ENCODE results near the gene SORT1. TPM values are rescaled to one million over a fixed set of nuclear protein-coding genes. Genes with fewer than 3 reads are reported as not detected.

Gene SORT1
- polyA plus RNA-seq, 1 donor from 2014 or later: 33.3 TPM

GRCh38 chr1:109292364-109292763, 105.4 kb downstream of the SORT1 start:
- Histone ChIP-seq H4K20me1 (ENCODE audit: insufficient read depth) (no peaks in the 10 kb centered on the region), H3F3A (ENCODE audit: insufficient read depth, low read length, poor library complexity, severe bottlenecking) (no peaks in the 10 kb centered on the region), H3K36me3 (ENCODE audit: insufficient read depth, low read length) (no peaks in the 10 kb centered on the region), H3K27ac (ENCODE audit: low read length) (no peak overlapping the region), H3K79me2 (replicated peaks; ENCODE audit: insufficient read depth, low read length) (no peaks in the 10 kb centered on the region), H3K9me2 (ENCODE audit: insufficient read depth, low read length) (no peaks in the 10 kb centered on the region), H3K27me3 (ENCODE audit: insufficient read depth, low read depth, low read length) (no peaks in the 10 kb centered on the region), H3K4me3 (ENCODE audit: low read length) (no peak overlapping the region), H3K9ac (ENCODE audit: low read length) (no peak overlapping the region), H3K4me2 (ENCODE audit: low read length) (no peak overlapping the region), H2AFZ (ENCODE audit: low read depth, low read length) (no peak overlapping the region), H3K9me3 (ENCODE audit: low read length) (no peaks in the 10 kb centered on the region)
- TF ChIP-seq EP300 (conservative IDR thresholded peaks at IDR 0.05; ENCODE audit: poor library complexity, severe bottlenecking) (no peak), EZH2 (IDR thresholded peaks at IDR 0.05; ENCODE audit: borderline replicate concordance, insufficient read depth, low read length, poor library complexity, severe bottlenecking) (no peak), RAD21 (conservative IDR thresholded peaks at IDR 0.05) (no peak), TAF1 (IDR thresholded peaks at IDR 0.05; ENCODE audit: low read depth) (no peak), POLR2AphosphoS5 (IDR thresholded peaks at IDR 0.05) (no peak)
- TF ChIP-seq, protein P1, sequence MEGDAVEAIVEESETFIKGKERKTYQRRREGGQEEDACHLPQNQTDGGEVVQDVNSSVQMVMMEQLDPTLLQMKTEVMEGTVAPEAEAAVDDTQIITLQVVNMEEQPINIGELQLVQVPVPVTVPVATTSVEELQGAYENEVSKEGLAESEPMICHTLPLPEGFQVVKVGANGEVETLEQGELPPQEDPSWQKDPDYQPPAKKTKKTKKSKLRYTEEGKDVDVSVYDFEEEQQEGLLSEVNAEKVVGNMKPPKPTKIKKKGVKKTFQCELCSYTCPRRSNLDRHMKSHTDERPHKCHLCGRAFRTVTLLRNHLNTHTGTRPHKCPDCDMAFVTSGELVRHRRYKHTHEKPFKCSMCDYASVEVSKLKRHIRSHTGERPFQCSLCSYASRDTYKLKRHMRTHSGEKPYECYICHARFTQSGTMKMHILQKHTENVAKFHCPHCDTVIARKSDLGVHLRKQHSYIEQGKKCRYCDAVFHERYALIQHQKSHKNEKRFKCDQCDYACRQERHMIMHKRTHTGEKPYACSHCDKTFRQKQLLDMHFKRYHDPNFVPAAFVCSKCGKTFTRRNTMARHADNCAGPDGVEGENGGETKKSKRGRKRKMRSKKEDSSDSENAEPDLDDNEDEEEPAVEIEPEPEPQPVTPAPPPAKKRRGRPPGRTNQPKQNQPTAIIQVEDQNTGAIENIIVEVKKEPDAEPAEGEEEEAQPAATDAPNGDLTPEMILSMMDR (IDR thresholded peaks at IDR 0.05; ENCODE audit: poor library complexity, severe bottlenecking): no peak

- Histone ChIP-seq H2AFZ (ENCODE audit: low read depth, low read length) (no peak overlapping the region), H3K27ac (ENCODE audit: low read length) (no peak overlapping the region), H3K9ac (ENCODE audit: low read length) (no peak overlapping the region), H3K4me3 (ENCODE audit: low read length) (no peak overlapping the region), H3K27me3 (ENCODE audit: insufficient read depth, low read depth, low read length) (no peaks in the 10 kb centered on the region), H3F3A (ENCODE audit: insufficient read depth, low read length, poor library complexity, severe bottlenecking) (no peaks in the 10 kb centered on the region), H3K36me3 (ENCODE audit: insufficient read depth, low read length) (no peaks in the 10 kb centered on the region), H3K9me2 (ENCODE audit: insufficient read depth, low read length) (no peaks in the 10 kb centered on the region), H3K79me2 (replicated peaks; ENCODE audit: insufficient read depth, low read length) (no peaks in the 10 kb centered on the region), H3K9me3 (ENCODE audit: low read length) (no peaks in the 10 kb centered on the region), H4K20me1 (ENCODE audit: insufficient read depth) (no peaks in the 10 kb centered on the region), H3K4me2 (ENCODE audit: low read length) (no peak overlapping the region)
- TF ChIP-seq TAF1 (IDR thresholded peaks at IDR 0.05; ENCODE audit: low read depth) (no peak), SMC3 (conservative IDR thresholded peaks at IDR 0.05; ENCODE audit: poor library complexity) (no peak), MXI1 (conservative IDR thresholded peaks at IDR 0.05; ENCODE audit: poor library complexity, severe bottlenecking) (no peak), RAD21 (conservative IDR thresholded peaks at IDR 0.05) (no peak), POLR2AphosphoS5 (IDR thresholded peaks at IDR 0.05) (no peak), REST (IDR thresholded peaks at IDR 0.05; ENCODE audit: borderline replicate concordance) (no peak), EP300 (conservative IDR thresholded peaks at IDR 0.05; ENCODE audit: poor library complexity, severe bottlenecking) (no peak), EZH2 (IDR thresholded peaks at IDR 0.05; ENCODE audit: borderline replicate concordance, insufficient read depth, low read length, poor library complexity, severe bottlenecking) (no peak)
- TF ChIP-seq, protein P1 (IDR thresholded peaks at IDR 0.05; ENCODE audit: poor library complexity, severe bottlenecking): no peak
Measured at GRCh38 chr1:109290998-109291397, 106.7 kb downstream of the SORT1 start.
